SK-N-SH (cell line): ENCODE results near the gene GRP. TPM values are rescaled to one million over a fixed set of nuclear protein-coding genes. Genes with fewer than 3 reads are reported as not detected.

Source experiments
- CTCF ChIA-PET: fragments of 300-600, 350-600 bp; formaldehyde crosslinking; extraction: SDS; loops from one replicate; lab custom pipeline; 2021; lab: Yijun Ruan, JAX
- POLR2A ChIA-PET: fragments of 350-600 bp; sonication (Branson Sonifier 250); formaldehyde crosslinking; extraction: SDS; loops from one replicate; lab custom pipeline; 2020; ENCODE audit warnings: antibody characterized with exemption, inconsistent platforms; lab: Yijun Ruan, JAX
- DNase-seq: peaks from one replicate; pipeline ENCODE4 v3.0.0; 2012
- H2AFZ ChIP-seq: fragments of 200-600 bp; sonication (generic); 2 replicates; pipeline ENCODE4 v1.8.1; 2016; ENCODE audit warnings: antibody characterized with exemption, mild to moderate bottlenecking, low read depth
- H3F3A ChIP-seq: fragments of 200-600 bp; sonication (generic); replicated peaks from 2 replicates; pipeline ENCODE3; 2016; ENCODE audit warnings: antibody characterized with exemption, mild to moderate bottlenecking; ENCODE audit not compliant: insufficient read depth
- H3K27ac ChIP-seq, 2 experiments: fragments of 200-500 bp in 1 of 2; fragments of 200-600 bp in 1 of 2; sonication (Bioruptor generic) in 1 of 2; sonication (generic), shearing (Covaris generic) in 1 of 2; 2 replicates each; pipeline versions ENCODE4 v1.5.1 to v1.6.1; 2014 to 2016; ENCODE audit warnings: low read depth in 2 of 2, inconsistent platforms in 1 of 2, low read length in 1 of 2, mild to moderate bottlenecking in 1 of 2, mixed read lengths in 1 of 2
- H3K27me3 ChIP-seq: fragments of 200-600 bp; sonication (generic), shearing (Covaris generic); 2 replicates; pipeline ENCODE4 v1.6.1; 2016; ENCODE audit warnings: mixed run types; ENCODE audit not compliant: insufficient read depth
- H3K36me3 ChIP-seq, 2 experiments: fragments of 200-500 bp in 1 of 2; fragments of 200-600 bp in 1 of 2; sonication (Bioruptor generic) in 1 of 2; sonication (generic) in 1 of 2; replicated peaks in 1 of 2; 2 replicates each; pipeline versions ENCODE3 to v1.5.1; 2014 to 2016; ENCODE audit warnings: low read length in 1 of 2, mild to moderate bottlenecking in 1 of 2; ENCODE audit not compliant: insufficient read depth in 2 of 2, control insufficient read depth in 1 of 2
- H3K4me1 ChIP-seq, 2 experiments: fragments of 200-500 bp in 1 of 2; fragments of 200-600 bp in 1 of 2; sonication (Bioruptor generic) in 1 of 2; sonication (generic), shearing (Covaris generic) in 1 of 2; 2 replicates each; pipeline versions ENCODE4 v1.5.1 to v1.6.1; 2014 to 2016; ENCODE audit warnings: low read depth in 1 of 2, low read length in 1 of 2, mixed run types in 1 of 2; ENCODE audit not compliant: insufficient read depth in 2 of 2, control insufficient read depth in 1 of 2
- H3K4me2 ChIP-seq: fragments of 200-600 bp; sonication (generic), shearing (Covaris generic); 2 replicates; pipeline ENCODE4 v1.6.1; 2017; ENCODE audit warnings: mixed run types
- H3K4me3 ChIP-seq, 2 experiments: fragments of 200-500 bp in 1 of 2; fragments of 200-600 bp in 1 of 2; sonication (Bioruptor generic) in 1 of 2; sonication (generic), shearing (Covaris generic) in 1 of 2; 2 replicates each; pipeline versions ENCODE4 v1.5.1 to v1.8.1; 2014 to 2016; ENCODE audit warnings: low read depth in 2 of 2, inconsistent platforms in 1 of 2, low read length in 1 of 2, mild to moderate bottlenecking in 1 of 2, mixed read lengths in 1 of 2, moderate library complexity in 1 of 2
- H3K79me2 ChIP-seq: fragments of 200-600 bp; sonication (generic); 2 replicates; pipeline ENCODE4 v1.8.1; 2017; ENCODE audit warnings: mild to moderate bottlenecking; ENCODE audit not compliant: insufficient read depth
- H3K9ac ChIP-seq: fragments of 200-600 bp; sonication (generic); 2 replicates; pipeline ENCODE4 v1.6.1; 2017; ENCODE audit warnings: mixed run types
- H3K9me2 ChIP-seq: fragments of 200-600 bp; sonication (generic); 2 replicates; pipeline ENCODE4 v1.6.1; 2017; ENCODE audit warnings: mixed run types
- H3K9me3 ChIP-seq: fragments of 200-600 bp; sonication (generic); 2 replicates; pipeline ENCODE4 v1.6.1; 2017; ENCODE audit warnings: mixed run types, mild to moderate bottlenecking, moderate library complexity
- H4K20me1 ChIP-seq: fragments of 200-600 bp; sonication (generic); 2 replicates; pipeline ENCODE4 v1.6.1; 2017; ENCODE audit warnings: mild to moderate bottlenecking, mixed run types; ENCODE audit not compliant: insufficient read depth
- ELF1 ChIP-seq: IDR thresholded peaks from 2 replicates; pipeline ENCODE4 v1.4.0; 2012
- EZH2phosphoT487 ChIP-seq: fragments of 200-600 bp; sonication (generic); IDR thresholded peaks from 2 replicates; pipeline ENCODE4 v1.6.1; 2017; ENCODE audit warnings: low read depth, mixed run types, mild to moderate bottlenecking, antibody characterized with exemption, moderate library complexity, borderline replicate concordance
- FOSL2 ChIP-seq: IDR thresholded peaks from 2 replicates; pipeline ENCODE4 v1.4.0; 2012; ENCODE audit warnings: low read depth, mild to moderate bottlenecking, moderate library complexity, borderline replicate concordance
- FOXM1 ChIP-seq: IDR thresholded peaks from 2 replicates; pipeline ENCODE4 v1.4.0; 2012; ENCODE audit warnings: low read depth, mild to moderate bottlenecking
- GATA2 ChIP-seq: sonication (generic); formaldehyde crosslinking; IDR thresholded peaks from 2 replicates; pipeline ENCODE4 v1.5.0; 2020; ENCODE audit warnings: mild to moderate bottlenecking, missing genetic modification reagents
- NRF1 ChIP-seq: IDR thresholded peaks from 2 replicates; pipeline ENCODE4 v1.6.1; 2012; ENCODE audit warnings: low read depth, mild to moderate bottlenecking, low read length
- SIN3A ChIP-seq: IDR thresholded peaks from 2 replicates; pipeline ENCODE4 v1.6.1; 2012; ENCODE audit warnings: low read depth, mild to moderate bottlenecking, low read length, moderate library complexity, borderline replicate concordance
- SMC3 ChIP-seq: IDR thresholded peaks from 2 replicates; pipeline ENCODE4 v1.6.1; 2012; ENCODE audit warnings: low read depth, low read length, improper control_type of control experiment
- TAF1 ChIP-seq: IDR thresholded peaks from 2 replicates; pipeline ENCODE4 v1.6.1; 2012; ENCODE audit warnings: low read depth, mild to moderate bottlenecking, low read length, moderate library complexity, borderline replicate concordance
- WGBS: methylation state at CpG from one replicate; pipeline ENCODE4 v1.1.6; 2017; ENCODE audit warnings: low lambda C conversion rate; 5-methylcytosine and 5-hydroxymethylcytosine counted together
- polyA plus RNA-seq, 3 experiments: library from polyadenylated mRNA; depleted of rRNA; stranded (reverse); fragments of >200 nt; gene quantifications; 2 replicates each; pipeline ENCODE4 v1.2.3, GENCODE V29; 2012
- TF ChIP-seq, protein P1 (sequence below): IDR thresholded peaks from 2 replicates; pipeline ENCODE4 v1.4.0; 2012; ENCODE audit warnings: low read depth, borderline replicate concordance
- TF ChIP-seq, protein P2 (sequence below): IDR thresholded peaks from 2 replicates; pipeline ENCODE4 v1.6.1; 2012; ENCODE audit warnings: mild to moderate bottlenecking, low read depth, low read length, moderate library complexity
- TF ChIP-seq, protein P3 (sequence below): IDR thresholded peaks from 2 replicates; pipeline ENCODE4 v1.4.0; 2012; ENCODE audit warnings: low read depth, borderline replicate concordance
- TF ChIP-seq, protein P4 (sequence below): IDR thresholded peaks from 2 replicates; pipeline ENCODE4 v1.4.0; 2012; ENCODE audit warnings: low read depth

Gene GRP
- polyA plus RNA-seq, 1 of the 3 experiments (the other 2 are of a cell fraction), result 2.8 TPM

DNA sequence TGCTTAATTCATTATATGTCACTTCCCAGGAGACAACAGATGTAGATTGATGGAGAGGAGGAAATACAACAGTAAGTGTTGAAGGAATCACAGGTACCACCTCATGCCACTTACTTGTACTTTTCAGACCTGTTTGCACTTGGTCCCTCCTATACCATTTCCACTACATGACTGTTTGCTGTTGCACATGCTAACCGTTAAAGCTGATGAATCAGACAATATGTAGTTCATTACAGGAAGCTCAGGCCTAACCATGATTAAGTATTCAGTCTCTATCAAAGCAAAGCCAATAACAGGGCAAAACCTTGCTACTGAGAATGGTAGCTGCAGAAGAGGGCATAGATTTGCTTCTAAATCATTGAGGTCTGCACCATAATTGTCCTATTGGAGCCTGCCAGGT, 30.2 kb upstream of the GRP start:
- CTCF ChIA-PET, result no interaction called here
- WGBS, result 50% methylated on average over 1 of the region's 1 CpG
- Histone ChIP-seq H3K36me3 (no peaks in the 10 kb centered on the region), H3K79me2 (no peaks in the 10 kb centered on the region), H3K9ac (no peak overlapping the region), H3K4me3 (no peak overlapping the region), H3K27ac (no peak overlapping the region), H3K9me2 (no peaks in the 10 kb centered on the region), H3K27me3 (0 out of 2 replicates have a peak, but pooled peaks cover 7% of the 10 kb centered on the region), H3K4me1 (no peaks in the 10 kb centered on the region; a peak in 1 of 4 replicates), H3K9me3 (no peaks in the 10 kb centered on the region), H2AFZ (no peak overlapping the region), H4K20me1 (no peaks in the 10 kb centered on the region), H3K4me2 (no peak overlapping the region), H3F3A (no peaks in the 10 kb centered on the region)
- POLR2A ChIA-PET, result no interaction called here
- DNase-seq, result no peak
- TF ChIP-seq, protein P1, sequence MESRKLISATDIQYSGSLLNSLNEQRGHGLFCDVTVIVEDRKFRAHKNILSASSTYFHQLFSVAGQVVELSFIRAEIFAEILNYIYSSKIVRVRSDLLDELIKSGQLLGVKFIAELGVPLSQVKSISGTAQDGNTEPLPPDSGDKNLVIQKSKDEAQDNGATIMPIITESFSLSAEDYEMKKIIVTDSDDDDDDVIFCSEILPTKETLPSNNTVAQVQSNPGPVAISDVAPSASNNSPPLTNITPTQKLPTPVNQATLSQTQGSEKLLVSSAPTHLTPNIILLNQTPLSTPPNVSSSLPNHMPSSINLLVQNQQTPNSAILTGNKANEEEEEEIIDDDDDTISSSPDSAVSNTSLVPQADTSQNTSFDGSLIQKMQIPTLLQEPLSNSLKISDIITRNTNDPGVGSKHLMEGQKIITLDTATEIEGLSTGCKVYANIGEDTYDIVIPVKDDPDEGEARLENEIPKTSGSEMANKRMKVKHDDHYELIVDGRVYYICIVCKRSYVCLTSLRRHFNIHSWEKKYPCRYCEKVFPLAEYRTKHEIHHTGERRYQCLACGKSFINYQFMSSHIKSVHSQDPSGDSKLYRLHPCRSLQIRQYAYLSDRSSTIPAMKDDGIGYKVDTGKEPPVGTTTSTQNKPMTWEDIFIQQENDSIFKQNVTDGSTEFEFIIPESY, result no peak
- TF ChIP-seq EZH2phosphoT487 (no peak), TAF1 (no peak), NRF1 (no peak), FOSL2 (no peak), FOXM1 (no peak), ELF1 (no peak), SMC3 (no peak), GATA2 (CRISPR knock-in tag) (no peak), SIN3A (no peak)
- TF ChIP-seq, protein P2, sequence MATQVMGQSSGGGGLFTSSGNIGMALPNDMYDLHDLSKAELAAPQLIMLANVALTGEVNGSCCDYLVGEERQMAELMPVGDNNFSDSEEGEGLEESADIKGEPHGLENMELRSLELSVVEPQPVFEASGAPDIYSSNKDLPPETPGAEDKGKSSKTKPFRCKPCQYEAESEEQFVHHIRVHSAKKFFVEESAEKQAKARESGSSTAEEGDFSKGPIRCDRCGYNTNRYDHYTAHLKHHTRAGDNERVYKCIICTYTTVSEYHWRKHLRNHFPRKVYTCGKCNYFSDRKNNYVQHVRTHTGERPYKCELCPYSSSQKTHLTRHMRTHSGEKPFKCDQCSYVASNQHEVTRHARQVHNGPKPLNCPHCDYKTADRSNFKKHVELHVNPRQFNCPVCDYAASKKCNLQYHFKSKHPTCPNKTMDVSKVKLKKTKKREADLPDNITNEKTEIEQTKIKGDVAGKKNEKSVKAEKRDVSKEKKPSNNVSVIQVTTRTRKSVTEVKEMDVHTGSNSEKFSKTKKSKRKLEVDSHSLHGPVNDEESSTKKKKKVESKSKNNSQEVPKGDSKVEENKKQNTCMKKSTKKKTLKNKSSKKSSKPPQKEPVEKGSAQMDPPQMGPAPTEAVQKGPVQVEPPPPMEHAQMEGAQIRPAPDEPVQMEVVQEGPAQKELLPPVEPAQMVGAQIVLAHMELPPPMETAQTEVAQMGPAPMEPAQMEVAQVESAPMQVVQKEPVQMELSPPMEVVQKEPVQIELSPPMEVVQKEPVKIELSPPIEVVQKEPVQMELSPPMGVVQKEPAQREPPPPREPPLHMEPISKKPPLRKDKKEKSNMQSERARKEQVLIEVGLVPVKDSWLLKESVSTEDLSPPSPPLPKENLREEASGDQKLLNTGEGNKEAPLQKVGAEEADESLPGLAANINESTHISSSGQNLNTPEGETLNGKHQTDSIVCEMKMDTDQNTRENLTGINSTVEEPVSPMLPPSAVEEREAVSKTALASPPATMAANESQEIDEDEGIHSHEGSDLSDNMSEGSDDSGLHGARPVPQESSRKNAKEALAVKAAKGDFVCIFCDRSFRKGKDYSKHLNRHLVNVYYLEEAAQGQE, result no peak
- TF ChIP-seq, protein P3, sequence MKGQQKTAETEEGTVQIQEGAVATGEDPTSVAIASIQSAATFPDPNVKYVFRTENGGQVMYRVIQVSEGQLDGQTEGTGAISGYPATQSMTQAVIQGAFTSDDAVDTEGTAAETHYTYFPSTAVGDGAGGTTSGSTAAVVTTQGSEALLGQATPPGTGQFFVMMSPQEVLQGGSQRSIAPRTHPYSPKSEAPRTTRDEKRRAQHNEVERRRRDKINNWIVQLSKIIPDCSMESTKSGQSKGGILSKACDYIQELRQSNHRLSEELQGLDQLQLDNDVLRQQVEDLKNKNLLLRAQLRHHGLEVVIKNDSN, result no peak
- TF ChIP-seq, protein P4, sequence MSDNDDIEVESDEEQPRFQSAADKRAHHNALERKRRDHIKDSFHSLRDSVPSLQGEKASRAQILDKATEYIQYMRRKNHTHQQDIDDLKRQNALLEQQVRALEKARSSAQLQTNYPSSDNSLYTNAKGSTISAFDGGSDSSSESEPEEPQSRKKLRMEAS, result no peak
